Measurements from ENCODE around the gene POC1A. TPM values are rescaled to one million over a fixed set of nuclear protein-coding genes. Genes with fewer than 3 reads are reported as not detected.
A peak's percentile ranks its signal among the peaks of the same experiment; 100 is the strongest.

The POC1A gene
- total RNA-seq, 1 experiment from 2014 or later: 29.0 TPM

GRCh38 chr3:52056968-52057811 lies 97.0 kb downstream of the POC1A start:
- no peak overlapping the region for H4K5ac ChIP-seq (ENCODE audit: insufficient read length, low read depth, low read length)
- 0 out of 2 replicates have a peak overlapping the region, but pooled peaks have one; percentile 65 for H3K14ac ChIP-seq (ENCODE audit: insufficient read depth, low read length)
- no peaks in the 10 kb centered on the region for H3K79me1 ChIP-seq (ENCODE audit: insufficient read depth, low read depth, low read length, poor library complexity, severe bottlenecking)
- no peak overlapping the region for H3K4ac ChIP-seq (ENCODE audit: low read depth, low read length)
- DNase-seq: peak; percentile 99
- H3T11ph ChIP-seq (ENCODE audit: low read length): no peak overlapping the region
- Mint-ChIP-seq H3K27me3 (ENCODE audit: low read depth) (peaks cover 26% of the 10 kb centered on the region), H3K4me1 (peaks cover 15 to 28% of the 10 kb centered on the region in 2 experiments), H3K4me3 (peak overlapping the region; percentile 75 to 94), H3K36me3 (ENCODE audit: insufficient read depth in 1 of 3, low read depth in 3 of 3) (peaks cover 2 to 14% (median 10%) of the 10 kb centered on the region in 3 experiments; a peak in 6 of 7 replicates), H3K27ac (peak overlapping the region; percentile 77 to 91 (median 78); a peak in 6 of 7 replicates), H3K9me3 (no peaks in the 10 kb centered on the region)
- H3K27me3 ChIP-seq (ENCODE audit: insufficient read depth, low read length): no peaks in the 10 kb centered on the region; the same call in 1 of the 2 replicates
- H3K9me3 ChIP-seq (ENCODE audit: control insufficient read depth, low read depth, low read length): no peaks in the 10 kb centered on the region
- H3K56ac ChIP-seq (ENCODE audit: insufficient read length, low read depth, low read length): no peak overlapping the region
- H3K79me2 ChIP-seq (ENCODE audit: insufficient read depth, low read length): no peaks in the 10 kb centered on the region
- H3K9ac ChIP-seq (ENCODE audit: extremely low read depth, insufficient read length, low read length): no peak overlapping the region
- H2BK5ac ChIP-seq (ENCODE audit: insufficient read length, low read length): no peak overlapping the region
- H4K20me1 ChIP-seq (ENCODE audit: control insufficient read depth, insufficient read depth, insufficient read length): peaks cover 2% of the 10 kb centered on the region
- H2AFZ ChIP-seq (ENCODE audit: low read length): no peak overlapping the region
- no peak overlapping the region for H2BK20ac ChIP-seq (ENCODE audit: low read depth, low read length, poor library complexity, severe bottlenecking)
- H3K23ac ChIP-seq (ENCODE audit: insufficient read length, low read depth, low read length): no peak overlapping the region
- TF ChIP-seq CTCF (conservative IDR thresholded peaks at IDR 0.05): no peak
- no peak overlapping the region for H2BK15ac ChIP-seq (ENCODE audit: low read depth, low read length)
- no peak overlapping the region for H2AK5ac ChIP-seq (ENCODE audit: insufficient read length, low read length)
- peaks cover 5% of the 10 kb centered on the region; the same call in 1 of the 2 replicates for H3K4me1 ChIP-seq (ENCODE audit: insufficient read depth, low read length)
- H2BK12ac ChIP-seq (ENCODE audit: insufficient read length, low read depth, low read length): no peak overlapping the region
- H3K23me2 ChIP-seq (ENCODE audit: insufficient read length, low read depth, low read length, poor library complexity, severe bottlenecking): peaks cover 13% of the 10 kb centered on the region
- no CpG with 5 or more reads among the region's 55 CpGs for WGBS (ENCODE audit: extremely low coverage, insufficient read length, low lambda C conversion rate)
- no peak overlapping the region for H4K91ac ChIP-seq (ENCODE audit: insufficient read length, low read depth, low read length)
- H2BK120ac ChIP-seq (ENCODE audit: low read depth, low read length, poor library complexity, severe bottlenecking): no peak overlapping the region
- H4K8ac ChIP-seq (replicated peaks; ENCODE audit: insufficient read length, low read depth, low read length): no peak overlapping the region
- no peak overlapping the region for H3K27ac ChIP-seq (ENCODE audit: insufficient read length, low read depth, low read length)
- H3K18ac ChIP-seq (ENCODE audit: insufficient read length, low read depth, low read length): peak overlapping the region; percentile 8
- H3K4me2 ChIP-seq (ENCODE audit: insufficient read depth, insufficient read length, low read length): peak overlapping the region; percentile 74

Data from H9 (cell line).